PFSK-1 (cell line): ENCODE results near the gene LHX1.

Experiments used
- FOXP2 ChIP-seq: optimal IDR thresholded peaks from 2 replicates; pipeline ENCODE3; 2011; ENCODE audit warnings: borderline replicate concordance, control low read depth, inconsistent platforms; ENCODE audit not compliant: insufficient read depth; ENCODE audit errors: extremely low read length, extremely low read depth
- POLR2AphosphoS5 ChIP-seq: IDR thresholded peaks from 2 replicates; pipeline ENCODE4 v1.6.1; 2012; ENCODE audit warnings: low read depth, mild to moderate bottlenecking, control low read depth, low read length, moderate library complexity
- SIN3A ChIP-seq: IDR thresholded peaks from 2 replicates; pipeline ENCODE4 v1.6.1; 2012; ENCODE audit warnings: mild to moderate bottlenecking, low read length, moderate library complexity, borderline replicate concordance; ENCODE audit not compliant: insufficient read depth
- TAF1 ChIP-seq: IDR thresholded peaks from 2 replicates; pipeline ENCODE4 v1.6.1; 2012; ENCODE audit warnings: low read length, control low read depth, borderline replicate concordance; ENCODE audit not compliant: insufficient read depth
- TF ChIP-seq, protein P1 (sequence below), 2 experiments: IDR thresholded peaks; 2 replicates each; pipeline versions ENCODE4 v1.6.1 to v1.8.0; 2011 to 2012; ENCODE audit warnings: low read depth in 2 of 2, low read length in 2 of 2, control low read depth in 1 of 2, inconsistent platforms in 1 of 2, mild to moderate bottlenecking in 1 of 2, moderate library complexity in 1 of 2; ENCODE audit not compliant: insufficient read depth in 1 of 2

The LHX1 gene

DNA sequence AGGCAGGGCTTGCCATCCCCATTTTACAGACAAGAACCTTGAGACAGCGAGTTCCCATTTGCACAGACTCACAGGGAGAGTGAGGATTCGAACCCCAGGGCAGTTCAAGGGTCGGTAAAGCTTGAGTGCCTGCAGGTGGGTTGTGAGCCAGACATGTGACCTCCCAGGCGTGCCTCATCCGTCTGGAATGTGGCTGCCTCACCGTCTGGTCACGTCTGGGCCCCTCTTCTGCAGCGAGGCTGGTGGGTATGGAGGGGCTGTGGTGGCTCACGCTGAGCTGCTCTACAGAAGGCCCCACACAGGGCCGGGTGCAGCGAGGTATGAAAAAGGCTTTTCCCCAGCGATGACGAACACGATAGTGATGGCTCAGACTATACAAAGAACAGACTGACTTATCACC, 35.8 kb upstream of the LHX1 start:
- no peak for TF ChIP-seq POLR2AphosphoS5
- TF ChIP-seq, protein P1, sequence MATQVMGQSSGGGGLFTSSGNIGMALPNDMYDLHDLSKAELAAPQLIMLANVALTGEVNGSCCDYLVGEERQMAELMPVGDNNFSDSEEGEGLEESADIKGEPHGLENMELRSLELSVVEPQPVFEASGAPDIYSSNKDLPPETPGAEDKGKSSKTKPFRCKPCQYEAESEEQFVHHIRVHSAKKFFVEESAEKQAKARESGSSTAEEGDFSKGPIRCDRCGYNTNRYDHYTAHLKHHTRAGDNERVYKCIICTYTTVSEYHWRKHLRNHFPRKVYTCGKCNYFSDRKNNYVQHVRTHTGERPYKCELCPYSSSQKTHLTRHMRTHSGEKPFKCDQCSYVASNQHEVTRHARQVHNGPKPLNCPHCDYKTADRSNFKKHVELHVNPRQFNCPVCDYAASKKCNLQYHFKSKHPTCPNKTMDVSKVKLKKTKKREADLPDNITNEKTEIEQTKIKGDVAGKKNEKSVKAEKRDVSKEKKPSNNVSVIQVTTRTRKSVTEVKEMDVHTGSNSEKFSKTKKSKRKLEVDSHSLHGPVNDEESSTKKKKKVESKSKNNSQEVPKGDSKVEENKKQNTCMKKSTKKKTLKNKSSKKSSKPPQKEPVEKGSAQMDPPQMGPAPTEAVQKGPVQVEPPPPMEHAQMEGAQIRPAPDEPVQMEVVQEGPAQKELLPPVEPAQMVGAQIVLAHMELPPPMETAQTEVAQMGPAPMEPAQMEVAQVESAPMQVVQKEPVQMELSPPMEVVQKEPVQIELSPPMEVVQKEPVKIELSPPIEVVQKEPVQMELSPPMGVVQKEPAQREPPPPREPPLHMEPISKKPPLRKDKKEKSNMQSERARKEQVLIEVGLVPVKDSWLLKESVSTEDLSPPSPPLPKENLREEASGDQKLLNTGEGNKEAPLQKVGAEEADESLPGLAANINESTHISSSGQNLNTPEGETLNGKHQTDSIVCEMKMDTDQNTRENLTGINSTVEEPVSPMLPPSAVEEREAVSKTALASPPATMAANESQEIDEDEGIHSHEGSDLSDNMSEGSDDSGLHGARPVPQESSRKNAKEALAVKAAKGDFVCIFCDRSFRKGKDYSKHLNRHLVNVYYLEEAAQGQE (IDR thresholded peaks at IDR 0.05; ENCODE audit: insufficient read depth in 1 of 2, low read depth in 2 of 2, low read length in 2 of 2): no peak
- TF ChIP-seq FOXP2: no peak
- TF ChIP-seq TAF1: no peak
- TF ChIP-seq SIN3A: no peak

DNA sequence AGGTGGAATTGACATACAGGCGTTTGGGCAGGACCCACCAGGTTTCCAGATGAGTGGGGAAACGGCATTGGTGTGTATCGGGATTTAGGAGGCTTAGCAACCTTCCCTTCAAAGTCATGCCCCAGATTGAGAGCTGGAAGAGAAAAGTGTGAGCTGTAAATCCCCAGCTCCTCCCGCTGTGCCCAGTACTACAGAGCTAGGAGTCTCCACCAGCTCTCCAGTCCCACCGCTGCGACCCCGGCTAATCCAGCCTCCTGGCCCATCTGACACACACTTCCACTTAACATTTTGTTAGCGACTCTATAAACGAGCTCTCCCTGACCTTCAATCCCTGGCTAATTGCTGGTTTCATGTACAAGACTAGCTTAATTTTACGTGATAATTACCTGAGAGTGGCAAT, 29.9 kb upstream of the LHX1 start:
- TF ChIP-seq FOXP2: no peak

DNA sequence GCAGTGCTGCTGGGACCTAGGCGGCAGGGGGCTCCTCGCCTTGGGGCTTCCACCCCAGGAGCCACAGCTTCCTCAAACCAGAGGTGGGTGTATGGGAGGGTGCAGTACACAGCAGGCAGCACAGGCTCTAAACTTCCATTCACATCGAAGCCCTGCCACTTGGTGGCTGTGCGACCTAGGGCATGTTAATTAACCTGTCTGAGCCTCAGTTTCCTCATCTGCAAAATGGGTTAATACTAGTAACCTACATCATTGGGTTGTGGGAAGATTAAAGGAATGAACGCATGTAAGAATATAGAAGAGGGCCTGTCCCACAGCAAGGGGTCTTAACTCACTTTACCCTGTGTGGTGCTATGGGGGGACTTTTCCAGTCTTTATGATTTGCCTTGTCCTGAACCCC, 26.8 kb upstream of the LHX1 start:
- TF ChIP-seq TAF1 (no peak), SIN3A (no peak), FOXP2 (no peak), POLR2AphosphoS5 (no peak)
- TF ChIP-seq, protein P1 (IDR thresholded peaks at IDR 0.05; ENCODE audit: insufficient read depth in 1 of 2, low read depth in 2 of 2, low read length in 2 of 2): no peak

DNA sequence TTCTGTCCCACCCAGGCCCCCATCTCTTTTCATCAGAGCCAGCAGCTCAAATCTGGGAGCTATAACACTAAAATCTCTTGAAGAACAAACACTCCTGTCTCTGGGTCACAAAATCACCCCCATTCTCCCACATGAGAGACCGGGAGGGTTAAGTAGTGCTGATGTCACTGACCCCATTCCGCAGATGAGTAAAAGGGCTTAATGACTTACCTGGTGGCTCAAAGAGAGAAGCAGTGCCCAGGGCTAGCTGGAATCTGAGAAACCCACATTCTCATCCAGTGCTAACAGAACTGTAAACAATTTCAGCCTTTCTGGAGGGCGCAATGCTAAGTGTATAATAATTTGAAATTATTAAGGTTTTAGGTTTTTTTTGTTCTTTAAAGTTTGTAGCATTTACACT, 26.3 kb upstream of the LHX1 start:
- TF ChIP-seq POLR2AphosphoS5 (no peak), FOXP2 (no peak), SIN3A (no peak), TAF1 (no peak)
- TF ChIP-seq, protein P1 (IDR thresholded peaks at IDR 0.05; ENCODE audit: insufficient read depth in 1 of 2, low read depth in 2 of 2, low read length in 2 of 2): no peak

DNA sequence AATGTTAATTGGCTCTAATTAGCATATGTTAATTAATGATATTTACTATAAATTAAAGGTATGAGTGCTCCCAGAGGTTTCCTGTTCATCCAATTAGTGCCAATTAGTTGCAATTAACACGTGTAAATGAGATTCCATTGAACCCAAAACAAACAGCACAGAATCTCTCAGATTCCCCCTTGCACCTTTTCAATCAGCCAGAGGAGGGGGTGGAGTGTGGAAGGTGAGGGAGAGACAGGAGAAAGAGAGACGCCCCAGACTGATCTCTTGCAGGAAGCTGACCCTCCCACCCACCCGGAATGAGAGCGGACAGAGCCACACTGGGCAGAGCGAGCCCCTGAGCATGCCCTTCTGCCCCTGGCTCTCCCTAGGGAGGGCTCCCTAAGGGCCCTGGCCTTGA, 24.1 kb upstream of the LHX1 start:
- TF ChIP-seq POLR2AphosphoS5 (no peak), SIN3A (no peak)

DNA sequence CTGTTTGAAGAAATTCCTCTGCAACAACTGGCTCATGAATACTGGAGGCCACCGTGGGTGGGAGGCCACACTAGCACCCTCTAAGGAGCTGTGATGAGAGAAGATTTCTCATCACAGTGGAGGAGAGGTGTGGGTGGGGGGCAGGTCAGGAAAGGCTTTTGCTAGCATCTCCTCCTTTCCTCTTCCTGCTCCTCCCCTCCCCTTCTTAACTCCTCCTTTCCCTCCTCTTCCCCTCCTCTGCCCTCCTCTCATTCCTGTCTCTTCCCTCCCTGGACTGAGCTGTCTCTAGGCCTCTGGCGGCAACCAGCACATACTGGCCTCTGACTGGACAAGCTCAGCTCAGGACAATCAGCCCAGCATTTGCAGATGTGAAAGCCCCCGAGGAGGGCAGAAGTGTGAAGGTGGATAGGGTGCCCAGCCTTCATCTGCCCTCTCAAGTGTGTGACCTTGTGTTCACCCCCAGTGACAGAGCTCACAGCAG, 19.0 kb upstream of the LHX1 start:
- TF ChIP-seq, protein P1 (IDR thresholded peaks at IDR 0.05; ENCODE audit: insufficient read depth in 1 of 2, low read depth in 2 of 2, low read length in 2 of 2): no peak
- no peak for TF ChIP-seq TAF1
- TF ChIP-seq POLR2AphosphoS5: no peak
